K562 (cell line): ENCODE data around the gene ATP9A. TPM values are rescaled to one million over a fixed set of nuclear protein-coding genes. Genes with fewer than 3 reads are reported as not detected.

ENCODE experiments used
- ATAC-seq: fragments of 200-7000 bp; cut with Tn5 transposase; 3 replicates; pipeline ENCODE4 v1.9.1; 2020; ENCODE audit warnings: moderate library complexity
- BruUV-seq: library from RNA; stranded (reverse); fragments of 400-500 nt; replicated peaks from 2 replicates; lab custom pipeline; 2021; lab: Mats Ljungman, UMichigan
- CTCF ChIA-PET: fragments of 300-600 bp; formaldehyde crosslinking; extraction: SDS; loops from one replicate; lab custom pipeline; 2021; ENCODE audit warnings: low intra/inter-chr PET ratio; lab: Yijun Ruan, JAX
- POLR2A ChIA-PET: fragments of 300-600, 350-650 bp; sonication (Branson Sonifier 250); formaldehyde crosslinking; extraction: SDS; loops from one replicate; lab custom pipeline; 2021; ENCODE audit warnings: antibody characterized with exemption, inconsistent platforms; lab: Yijun Ruan, JAX
- DNase-seq, 4 experiments: peaks; one replicate each; pipeline versions ENCODE4 v3.0.0 to v3.0.0-alpha.2; 2011 to 2018; ENCODE audit warnings: low spot score in 3 of 4, mixed read lengths in 3 of 4; ENCODE audit errors: extremely low read depth in 1 of 4
- FAIRE-seq: peaks from 2 replicates; lab custom pipeline; 2011; peaks lifted over from hg19 to GRCh38; lab: Jason Lieb, UNC
- H2AFZ ChIP-seq: 2 replicates; pipeline ENCODE4 v1.6.0; 2011; ENCODE audit warnings: low read depth, low read length, control low read depth, inconsistent platforms
- H3K27ac ChIP-seq: fragments of 200-600 bp; 3 replicates; pipeline ENCODE4 v1.8.0; 2011; ENCODE audit warnings: low read depth, mild to moderate bottlenecking, control low read depth, inconsistent platforms, low read length, moderate library complexity, mixed read lengths; ENCODE audit errors: extremely low read depth
- H3K27me3 ChIP-seq, 2 experiments: fragments of 300-600 bp in 1 of 2; 2 replicates in 1 of 2; 3 replicates in 1 of 2; pipeline versions ENCODE4 v1.6.0 to v1.8.0; 2011; ENCODE audit warnings: inconsistent platforms in 2 of 2, low read length in 2 of 2, mild to moderate bottlenecking in 1 of 2, mixed read lengths in 1 of 2, moderate library complexity in 1 of 2; ENCODE audit not compliant: control insufficient read depth in 2 of 2, insufficient read depth in 2 of 2
- H3K36me3 ChIP-seq: fragments of 300-600 bp; 3 replicates; pipeline ENCODE4 v1.8.0; 2011; ENCODE audit warnings: mild to moderate bottlenecking, low read length, inconsistent platforms; ENCODE audit not compliant: control insufficient read depth, insufficient read depth
- H3K4me1 ChIP-seq, 2 experiments: fragments of 200-600 bp in 1 of 2; replicated peaks in 1 of 2; 2 replicates in 1 of 2; 3 replicates in 1 of 2; pipeline versions ENCODE4 v1.5.1 to v1.8.0; 2011; ENCODE audit warnings: inconsistent platforms in 2 of 2, low read length in 2 of 2, mild to moderate bottlenecking in 1 of 2, mixed read lengths in 1 of 2, moderate library complexity in 1 of 2; ENCODE audit not compliant: control insufficient read depth in 2 of 2, insufficient read depth in 2 of 2
- H3K4me2 ChIP-seq: 2 replicates; pipeline ENCODE4 v1.6.1; 2011; ENCODE audit warnings: low read length, control low read depth, inconsistent platforms, mixed read lengths; ENCODE audit not compliant: insufficient read depth
- H3K4me3 ChIP-seq: fragments of 200-600 bp; sonication (generic), shearing (Covaris generic); 2 replicates; pipeline ENCODE4 v1.5.1; 2016; ENCODE audit warnings: control low read depth, inconsistent platforms
- H3K79me2 ChIP-seq: fragments of 200-600 bp; 3 replicates; pipeline ENCODE4 v1.8.0; 2011; ENCODE audit warnings: low read length, inconsistent platforms; ENCODE audit not compliant: control insufficient read depth, insufficient read depth
- H3K9ac ChIP-seq, 2 experiments: 2 replicates each; pipeline versions ENCODE4 v1.6.0 to v1.6.1; 2011; ENCODE audit warnings: low read depth in 2 of 2, low read length in 2 of 2, control low read depth in 1 of 2, inconsistent platforms in 1 of 2, mild to moderate bottlenecking in 1 of 2, mixed read lengths in 1 of 2; ENCODE audit not compliant: insufficient read depth in 1 of 2
- H3K9me1 ChIP-seq: one replicate; pipeline ENCODE4 v1.6.0; 2011; ENCODE audit warnings: inconsistent platforms, mild to moderate bottlenecking, low read length, moderate library complexity; ENCODE audit not compliant: control insufficient read depth, insufficient read depth
- H3K9me3 ChIP-seq: replicated peaks from 2 replicates; pipeline ENCODE4 v1.5.1; 2011; ENCODE audit warnings: low read depth, low read length, inconsistent platforms; ENCODE audit not compliant: control insufficient read depth, insufficient read depth
- H4K20me1 ChIP-seq: replicated peaks from 2 replicates; pipeline ENCODE4 v1.6.1; 2011; ENCODE audit warnings: low read length, inconsistent platforms, mixed read lengths; ENCODE audit not compliant: control insufficient read depth, insufficient read depth
- ESRRB ChIP-seq: fragments of 250-450 bp; sonication (Bioruptor Pico); IDR thresholded peaks from 2 replicates; pipeline ENCODE4 v1.5.0; 2020; ENCODE audit warnings: mild to moderate bottlenecking, moderate library complexity, borderline replicate concordance
- FOXP4 ChIP-seq: sonication (generic); formaldehyde crosslinking; IDR thresholded peaks from 2 replicates; pipeline ENCODE4 v1.8.0; 2022; ENCODE audit warnings: mild to moderate bottlenecking, missing genetic modification reagents, borderline replicate concordance
- NBN ChIP-seq: fragments of 450-650 bp; IDR thresholded peaks from 2 replicates; pipeline ENCODE4 v1.6.1; 2016; ENCODE audit warnings: low read depth, mild to moderate bottlenecking
- THAP12 ChIP-seq: fragments of 250-450 bp; sonication (Bioruptor Pico); IDR thresholded peaks from 2 replicates; pipeline ENCODE4 v1.9.0; 2021; ENCODE audit warnings: mild to moderate bottlenecking, inconsistent platforms
- ZNF398 ChIP-seq: fragments of 250-450 bp; sonication (Bioruptor Pico); IDR thresholded peaks from 2 replicates; pipeline ENCODE4 v1.8.0; 2021; ENCODE audit warnings: moderate library complexity, mild to moderate bottlenecking, inconsistent platforms
- WGBS: fragments of 100-300 bp; shearing (Covaris generic); methylation state at CpG from one replicate; pipeline ENCODE4 v1.1.6; 2016; ENCODE audit warnings: low coverage, mixed read lengths; ENCODE audit not compliant: insufficient coverage; ENCODE audit errors: missing lambda C conversion rate; 5-methylcytosine and 5-hydroxymethylcytosine counted together
- in situ Hi-C: fragments of 300-500 bp; cut with MboI; formaldehyde crosslinking; loops from 4 replicates; pipeline ENCODE4 v1.15.0; 2018; ENCODE audit warnings: inconsistent platforms, mixed read lengths
- intact Hi-C: fragments of 100-400 bp; cut with micrococcal nuclease; formaldehyde crosslinking; loops from 2 replicates; pipeline ENCODE4 v1.14.2; 2022
- polyA plus RNA-seq, 8 experiments: library from polyadenylated mRNA; depleted of rRNA in 4 of 8; stranded (reverse) in 5 of 8; unstranded in 3 of 8; fragments of >200 nt; fragmentation: Nextera tagmentation in 2 of 8; fragmentation: Illumina TruSeq in 1 of 8; extraction: Ambion mirVana in 2 of 8; extraction: Trizol in 1 of 8; gene quantifications; 2 replicates each; pipeline versions ENCODE4 v1.2.1 to v1.2.3, GENCODE V29; 2011 to 2014; ENCODE audit warnings: inconsistent platforms in 1 of 8, missing spikeins in 1 of 8
- total RNA-seq, 7 experiments: library from RNA; depleted of rRNA in 6 of 7; stranded (reverse); fragments of >200 nt in 6 of 7; fragmentation: Illumina TruSeq in 2 of 7; extraction: Trizol in 2 of 7; gene quantifications; 2 replicates each; pipeline versions ENCODE4 v1.2.1 to v1.2.3, GENCODE V29; 2011 to 2021; ENCODE audit warnings: low replicate concordance in 1 of 7

ATP9A gene
- total and polyA plus RNA-seq, 9 of the 15 experiments (the other 6 are each of a cell fraction or from before 2014, with no cell fraction given) = 0.18 to 0.62 (median 0.29) TPM

- H3K9ac ChIP-seq = no peak overlapping the region
- H4K20me1 ChIP-seq = no peaks in the 10 kb centered on the region
- intact Hi-C loops = no loop called here
- TF ChIP-seq ESRRB (CRISPR knock-in tag) = no peak
- no peak for TF ChIP-seq FOXP4 (CRISPR knock-in tag)
- no peak for TF ChIP-seq NBN
- TF ChIP-seq THAP12 = no peak
- TF ChIP-seq ZNF398 (CRISPR knock-in tag) = no peak
- no peaks in the 10 kb centered on the region for H3K79me2 ChIP-seq
- no peak overlapping the region for H2AFZ ChIP-seq
- no peaks in the 10 kb centered on the region for H3K9me3 ChIP-seq
- no peak overlapping the region for H3K27ac ChIP-seq
- H3K4me2 ChIP-seq = no peak overlapping the region
- 24% methylated on average over 6 of the region's 6 CpGs for WGBS
- DNase-seq (no peak), ATAC-seq (no peak), FAIRE-seq (peak; percentile 54)
- CTCF ChIA-PET = no interaction called here
- peaks cover 11 to 12% of the 10 kb centered on the region in 2 experiments; a peak in 4 of 5 replicates for H3K4me1 ChIP-seq
- no peak overlapping the region for H3K4me3 ChIP-seq
- in situ Hi-C loops = no loop called here
- no peaks in the 10 kb centered on the region for H3K9me1 ChIP-seq
- peaks cover 26 to 28% of the 10 kb centered on the region in 2 experiments for H3K27me3 ChIP-seq
- no TSS peak for BruUV-seq
- no peaks in the 10 kb centered on the region for H3K36me3 ChIP-seq
- POLR2A ChIA-PET = interaction anchor here (0.6 to 0.7 kb wide), 3 partner anchors 9 to 594 kb away, joined by 3 read pairs; no protein-coding TSS in a partner anchor
Observed at GRCh38 chr20:51614687-51615086, 153.5 kb downstream of the ATP9A start.
